Ovary (tissue), 9 donors: ENCODE results near the gene ZNF629. TPM values are rescaled to one million over a fixed set of nuclear protein-coding genes. Genes with fewer than 3 reads are reported as not detected.
A peak's percentile ranks its signal among the peaks of the same experiment; 100 is the strongest.

ENCODE experiments used
- DNase-seq, 5 donors: peaks; one replicate each; pipeline ENCODE4 v3.0.0-alpha.2; 2019 to 2020
- H3K27ac ChIP-seq, 2 donors: fragments of 200-600 bp; one replicate each; pipeline versions ENCODE4 v1.5.1 to v1.8.0; 2019 to 2022
- H3K27me3 ChIP-seq: fragments of 200-600 bp; one replicate; pipeline ENCODE4 v1.8.0; 2022
- H3K36me3 ChIP-seq: fragments of 200-600 bp; sonication (generic); one replicate; pipeline ENCODE4 v1.5.1; 2019
- H3K4me1 ChIP-seq: one replicate; pipeline ENCODE4 v1.8.1; 2013; ENCODE audit warnings: mild to moderate bottlenecking, moderate library complexity; ENCODE audit not compliant: insufficient read depth
- H3K4me3 ChIP-seq: fragments of 200-600 bp; sonication (generic); one replicate; pipeline ENCODE4 v1.5.1; 2017
- H3K9me3 ChIP-seq, 2 donors: fragments of 200-600 bp in 1 of 2; sonication (generic) in 1 of 2; one replicate each; pipeline versions ENCODE4 v1.5.1 to v1.8.1; 2013 to 2019; ENCODE audit warnings: mild to moderate bottlenecking in 1 of 2, moderate library complexity in 1 of 2
- CTCF ChIP-seq, 3 donors: fragments of 450-650 bp in 2 of 3; fragments of 200-600 bp in 1 of 3; IDR thresholded peaks; one replicate each; pipeline versions ENCODE4 v1.5.1 to v1.8.0; 2016 to 2022; ENCODE audit warnings: antibody characterized with exemption in 3 of 3, mild to moderate bottlenecking in 1 of 3
- EP300 ChIP-seq: sonication (generic); formaldehyde crosslinking; IDR thresholded peaks from one replicate; pipeline ENCODE4 v1.6.1; 2017; ENCODE audit warnings: antibody characterized with exemption
- POLR2A ChIP-seq: fragments of 450-650 bp; IDR thresholded peaks from one replicate; pipeline ENCODE4 v1.6.1; 2017; ENCODE audit warnings: antibody characterized with exemption, mild to moderate bottlenecking, moderate library complexity
- WGBS, 3 donors: extraction: QIAGEN DNeasy Blood & Tissue Kit in 1 of 3; methylation state at CpG; one replicate each; pipeline versions ENCODE4 v1.1.5 to v1.1.7; 2013 to 2017; 5-methylcytosine and 5-hydroxymethylcytosine counted together
- intact Hi-C, 4 donors: fragments of 100-400 bp; cut with DNase I; formaldehyde crosslinking; loops; one replicate each; pipeline versions ENCODE4 v1.11.0 to v1.15.1; 2022 to 2023
- polyA plus RNA-seq, 2 donors: library from polyadenylated mRNA; stranded (reverse); fragments of 200-250 nt in 1 of 2; fragments of 350-450 nt in 1 of 2; fragmentation: Illumina TruSeq in 1 of 2; extraction: RNeasy Lipid Tissue Mini Kit (QIAGEN cat#74804) in 1 of 2; gene quantifications; one replicate each; pipeline ENCODE4 v1.2.3, GENCODE V29; 2013 to 2014
- total RNA-seq, 7 donors: library from RNA; depleted of rRNA in 2 of 7; stranded (reverse); fragments of >200 nt in 2 of 7; fragmentation: NEBNext Ultra II Directional in 3 of 7; extraction: Animal tissue kit (Norgen Biotek cat#: 25700) in 3 of 7; gene quantifications; one replicate each; pipeline versions ENCODE4 v1.1.0 to v1.2.4, GENCODE V29; 2016 to 2023
- donor health status: DM: no; HTN: no; CAD: no; lungs with moderate emphysema.
- donor health status: DM: no; HTN: no; CAD: no.
- donor health status: Bipolar disorder and iron deficiency.
- donor health status: DM: yes; HTN: yes; CAD: no.
- donor health status: DM: no; HTN: no; CAD: no.
- donor health status: DM: yes; HTN: yes; CAD: no.

ZNF629 gene
- total and polyA plus RNA-seq, 9 donors, result 8.2 to 26.3 (median 19.9) TPM

DNA sequence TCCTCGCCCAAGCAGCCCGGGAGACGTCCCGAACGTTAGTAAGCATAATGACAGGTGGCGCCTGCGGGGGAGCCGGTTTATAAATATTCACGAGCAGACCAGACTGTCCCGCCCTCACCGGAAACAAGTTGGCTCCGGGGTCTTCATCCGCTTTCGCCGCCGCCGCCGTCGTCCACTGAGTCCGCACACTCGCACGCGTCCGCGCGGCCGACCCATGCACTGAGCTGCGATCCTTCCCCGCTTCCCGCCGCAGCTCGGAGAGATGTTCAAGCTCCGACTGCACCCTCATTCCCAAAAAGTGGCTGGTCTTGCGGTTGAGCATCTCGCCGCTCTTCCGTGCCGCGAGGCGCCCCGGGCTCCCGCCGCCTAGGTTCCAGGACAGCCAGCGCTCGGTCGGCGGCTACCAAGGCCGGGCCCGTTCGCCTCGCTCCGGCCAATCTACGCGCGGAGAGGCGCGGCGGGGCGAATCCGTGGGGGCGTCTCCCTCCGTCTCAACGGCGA lies 25.5 kb downstream of the ZNF629 start:
- no peaks in the 10 kb centered on the region for H3K36me3 ChIP-seq

DNA sequence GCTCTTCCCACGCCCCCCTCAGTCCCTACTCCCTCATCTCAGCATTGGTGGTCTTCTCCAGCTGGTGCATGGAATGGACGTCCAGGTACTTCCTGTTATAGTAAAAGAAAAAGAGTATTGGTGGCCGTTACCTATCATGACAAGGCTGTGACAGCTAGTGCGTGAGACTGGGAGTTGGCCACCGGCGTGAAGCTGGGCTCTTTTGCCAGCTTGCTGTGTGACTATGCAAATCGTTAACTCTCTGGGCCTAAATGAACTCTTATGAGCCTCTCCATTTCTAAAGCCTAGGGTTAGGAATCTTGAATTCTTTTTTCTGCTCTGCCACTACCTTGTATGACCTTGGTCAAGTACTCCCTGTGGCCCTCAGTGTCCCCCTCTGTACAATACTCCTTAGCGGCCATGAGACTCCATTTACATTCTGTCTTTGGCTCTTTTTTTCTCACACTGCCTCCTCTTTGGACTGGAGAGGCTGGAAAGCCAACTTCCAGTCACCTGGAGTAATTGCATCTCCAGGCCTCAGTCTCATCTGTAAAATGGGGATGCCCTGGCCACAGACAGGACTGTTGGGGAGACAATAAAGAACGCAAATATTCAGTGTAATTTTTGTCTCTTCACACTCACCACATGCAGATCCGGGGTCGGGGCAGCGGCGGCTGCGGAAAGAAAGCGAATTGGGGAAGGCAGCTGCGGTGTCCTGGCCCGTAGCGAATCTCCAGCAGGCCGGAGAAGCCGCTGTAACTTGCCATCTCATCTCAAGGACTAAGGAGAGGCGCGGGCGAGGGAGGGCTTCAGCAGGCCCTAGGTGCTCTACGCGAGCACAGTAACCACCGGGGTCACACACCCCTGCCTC lies 26.2 kb downstream of the ZNF629 start:
- H3K27me3 ChIP-seq, result no peaks in the 10 kb centered on the region
- TF ChIP-seq CTCF (IDR thresholded peaks at IDR 0.05) (no peak), EP300 (no peak), POLR2A (no peak)
- H3K27ac ChIP-seq, result no peak overlapping the region
- no peaks in the 10 kb centered on the region for H3K9me3 ChIP-seq
- peak in 1 of 5 donors; percentile 21 for DNase-seq
- WGBS, 3 donors, result 19 to 27% (median 24%) methylated on average over 23 to 26 of the region's 26 CpGs
- H3K4me3 ChIP-seq, result peak overlapping the region; percentile 63
- peaks cover 6% of the 10 kb centered on the region for H3K4me1 ChIP-seq
- no peaks in the 10 kb centered on the region for H3K36me3 ChIP-seq
- intact Hi-C loops, result no loop called here

More for the DNA sequence above, 25.5 kb downstream of the ZNF629 start:
- Histone ChIP-seq H3K27me3 (no peaks in the 10 kb centered on the region), H3K9me3 (no peaks in the 10 kb centered on the region), H3K4me3 (peak overlapping the region; percentile 63), H3K4me1 (peaks cover 6% of the 10 kb centered on the region), H3K27ac (peak overlapping the region in 1 of 2 donors; percentile 20)
- no peak for TF ChIP-seq POLR2A
- no peak for TF ChIP-seq EP300
- no peak for TF ChIP-seq CTCF (IDR thresholded peaks at IDR 0.05)
- peak in 4 of 5 donors; percentile 45 to 70 (median 59) for DNase-seq
- intact Hi-C loops, result no loop called here
- whole genome bisulfite sequencing, 3 donors, result 0 to 1% (median 0%) methylated on average over 58 to 64 of the region's 64 CpGs

DNA sequence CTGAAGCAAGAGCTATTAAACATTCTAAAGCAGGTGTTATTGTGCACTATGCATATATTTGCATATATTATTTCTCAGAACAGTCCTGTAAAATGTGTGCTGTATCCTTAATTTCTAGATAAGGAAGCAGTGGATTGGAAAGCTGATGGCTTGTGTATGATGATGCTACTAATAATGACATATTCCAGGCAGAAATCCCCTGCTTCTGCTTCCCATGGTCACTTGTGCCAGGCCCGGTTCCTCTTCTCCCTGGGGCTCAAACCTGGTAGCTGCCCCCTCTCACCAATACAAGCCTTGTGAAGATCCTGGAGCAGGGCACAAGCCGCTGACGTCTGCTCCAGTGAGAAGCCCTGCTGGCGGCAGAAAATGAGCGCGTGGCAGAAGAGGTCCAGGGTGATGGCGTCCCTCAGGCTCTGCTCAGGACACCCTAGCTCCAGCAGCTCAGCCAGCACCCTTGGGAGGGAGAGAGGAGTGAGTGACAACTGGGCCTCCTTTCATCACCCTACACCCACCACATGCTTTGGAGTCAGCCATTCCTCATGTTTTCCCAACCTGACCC lies 26.9 kb downstream of the ZNF629 start:
- no peaks in the 10 kb centered on the region for H3K27me3 ChIP-seq
- peak in 2 of 5 donors; percentile 25 to 37 for DNase-seq
- intact Hi-C loops, result no loop called here
- H3K36me3 ChIP-seq, result no peaks in the 10 kb centered on the region
- H3K4me1 ChIP-seq, result peaks cover 6% of the 10 kb centered on the region
- H3K9me3 ChIP-seq, result no peaks in the 10 kb centered on the region
- H3K27ac ChIP-seq, result no peak overlapping the region
- H3K4me3 ChIP-seq, result no peak overlapping the region
- WGBS, 3 donors, result 79 to 87% (median 79%) methylated on average over 7 of the region's 7 CpGs
- no peak for TF ChIP-seq CTCF (IDR thresholded peaks at IDR 0.05)
- no peak for TF ChIP-seq EP300
- no peak for TF ChIP-seq POLR2A

DNA sequence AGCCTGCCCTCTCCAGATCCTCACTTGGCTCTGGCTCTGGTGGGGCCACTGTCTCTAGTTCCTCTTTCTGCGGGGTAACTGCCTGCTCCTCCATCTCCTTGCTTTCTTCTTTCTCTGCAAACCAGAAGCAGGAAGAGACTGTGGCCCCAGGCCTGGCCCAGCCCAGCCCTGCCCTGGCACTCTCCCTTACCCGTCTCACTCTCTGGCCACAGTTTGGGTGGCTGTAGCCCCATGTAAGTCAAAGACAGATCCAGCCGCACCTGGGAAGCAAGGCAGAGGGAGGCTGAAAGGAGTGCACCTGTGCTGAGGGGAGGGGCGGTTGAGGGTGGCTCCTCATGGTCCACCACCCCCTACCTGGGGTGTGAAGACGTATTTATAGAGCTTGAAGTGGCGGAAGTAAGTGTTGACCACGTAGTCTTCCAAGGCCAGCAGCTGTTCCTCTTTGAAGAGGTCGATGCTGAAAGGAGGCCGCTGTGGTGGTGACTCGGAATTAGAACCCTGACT lies 28.0 kb downstream of the ZNF629 start:
- Histone ChIP-seq H3K4me1 (peaks cover 6% of the 10 kb centered on the region), H3K27ac (no peak overlapping the region), H3K36me3 (no peaks in the 10 kb centered on the region), H3K4me3 (no peak overlapping the region), H3K9me3 (no peaks in the 10 kb centered on the region), H3K27me3 (no peaks in the 10 kb centered on the region)
- peak in 2 of 5 donors; percentile 16 to 31 for DNase-seq
- TF ChIP-seq CTCF (IDR thresholded peaks at IDR 0.05), result no peak
- TF ChIP-seq POLR2A, result no peak
- no peak for TF ChIP-seq EP300
- intact Hi-C loops, result no loop called here
- 79 to 86% (median 82%) methylated on average over 10 of the region's 10 CpGs for WGBS, 3 donors
